ENCODE data around the gene MAP7. TPM values are rescaled to one million over a fixed set of nuclear protein-coding genes. Genes with fewer than 3 reads are reported as not detected.

MAP7 gene
- total and polyA plus RNA-seq, 9 of the 15 experiments (the other 6 are each of a cell fraction or from before 2014, with no cell fraction given): 0.76 to 7.7 (median 3.9) TPM

DNA sequence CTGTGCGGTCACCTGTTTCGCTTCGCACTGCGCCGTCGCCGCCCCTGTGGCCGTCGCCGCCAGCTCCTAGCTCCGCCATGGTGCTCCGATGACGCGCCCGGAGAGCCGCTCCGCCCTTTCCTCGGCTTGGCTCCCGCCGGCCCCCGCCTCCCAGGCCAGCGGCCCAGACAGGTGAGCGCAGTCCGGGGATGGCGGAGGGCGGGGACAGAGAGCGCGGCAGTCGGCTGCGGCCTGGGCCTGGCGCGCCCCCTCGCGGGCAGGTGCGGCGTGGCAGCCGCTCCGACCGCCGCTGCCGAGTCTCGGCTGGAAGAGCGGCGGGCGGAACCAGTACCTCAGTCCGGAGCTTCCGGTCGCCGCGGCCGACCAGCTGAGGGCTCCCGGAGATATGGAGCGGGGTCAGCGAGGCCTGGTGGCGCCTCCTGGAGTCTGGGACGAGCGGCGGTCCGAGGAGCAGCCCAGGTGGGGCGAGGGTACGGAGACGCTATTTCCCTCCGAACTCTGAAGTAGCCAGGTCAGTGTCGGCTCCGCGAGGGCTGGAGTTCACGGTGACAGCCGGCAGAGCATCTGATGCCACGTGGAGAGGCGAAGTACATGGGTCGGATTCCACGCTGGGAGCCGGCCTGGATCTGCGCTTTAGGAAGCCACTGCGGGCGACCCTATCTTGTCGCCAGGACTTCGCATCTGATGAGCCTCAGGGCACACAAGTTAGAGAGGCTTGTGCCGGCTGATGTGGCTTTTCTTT is at the start of gene MAP7 (continued):
- TF ChIP-seq, protein P1, sequence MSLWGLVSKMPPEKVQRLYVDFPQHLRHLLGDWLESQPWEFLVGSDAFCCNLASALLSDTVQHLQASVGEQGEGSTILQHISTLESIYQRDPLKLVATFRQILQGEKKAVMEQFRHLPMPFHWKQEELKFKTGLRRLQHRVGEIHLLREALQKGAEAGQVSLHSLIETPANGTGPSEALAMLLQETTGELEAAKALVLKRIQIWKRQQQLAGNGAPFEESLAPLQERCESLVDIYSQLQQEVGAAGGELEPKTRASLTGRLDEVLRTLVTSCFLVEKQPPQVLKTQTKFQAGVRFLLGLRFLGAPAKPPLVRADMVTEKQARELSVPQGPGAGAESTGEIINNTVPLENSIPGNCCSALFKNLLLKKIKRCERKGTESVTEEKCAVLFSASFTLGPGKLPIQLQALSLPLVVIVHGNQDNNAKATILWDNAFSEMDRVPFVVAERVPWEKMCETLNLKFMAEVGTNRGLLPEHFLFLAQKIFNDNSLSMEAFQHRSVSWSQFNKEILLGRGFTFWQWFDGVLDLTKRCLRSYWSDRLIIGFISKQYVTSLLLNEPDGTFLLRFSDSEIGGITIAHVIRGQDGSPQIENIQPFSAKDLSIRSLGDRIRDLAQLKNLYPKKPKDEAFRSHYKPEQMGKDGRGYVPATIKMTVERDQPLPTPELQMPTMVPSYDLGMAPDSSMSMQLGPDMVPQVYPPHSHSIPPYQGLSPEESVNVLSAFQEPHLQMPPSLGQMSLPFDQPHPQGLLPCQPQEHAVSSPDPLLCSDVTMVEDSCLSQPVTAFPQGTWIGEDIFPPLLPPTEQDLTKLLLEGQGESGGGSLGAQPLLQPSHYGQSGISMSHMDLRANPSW (CRISPR knock-in tag; IDR thresholded peaks at IDR 0.05): 0 out of 2 replicates have a peak, but pooled peaks have one; percentile 63
- TF ChIP-seq TCFL5 (CRISPR knock-in tag; conservative IDR thresholded peaks at IDR 0.05) (no peak), NR4A1 (CRISPR knock-in tag; IDR thresholded peaks at IDR 0.05) (no peak), NR4A1 (tag; IDR thresholded peaks at IDR 0.05) (peak; percentile 72; the same call in 1 of the 2 replicates), NRF1 (conservative IDR thresholded peaks at IDR 0.05 in 1 of 2, IDR thresholded peaks at IDR 0.05 in 1 of 2) (peak; percentile 8 to 28; a peak in 2 of 4 replicates), CTBP1 (IDR thresholded peaks at IDR 0.05; ENCODE audit: borderline replicate concordance) (peak; percentile 100), ZFPM2 (CRISPR knock-in tag; IDR thresholded peaks at IDR 0.05) (peak; percentile 9; the same call in 1 of the 2 replicates), ZEB2 (IDR thresholded peaks at IDR 0.05) (peak; percentile 100)
- TF ChIP-seq, protein P2, sequence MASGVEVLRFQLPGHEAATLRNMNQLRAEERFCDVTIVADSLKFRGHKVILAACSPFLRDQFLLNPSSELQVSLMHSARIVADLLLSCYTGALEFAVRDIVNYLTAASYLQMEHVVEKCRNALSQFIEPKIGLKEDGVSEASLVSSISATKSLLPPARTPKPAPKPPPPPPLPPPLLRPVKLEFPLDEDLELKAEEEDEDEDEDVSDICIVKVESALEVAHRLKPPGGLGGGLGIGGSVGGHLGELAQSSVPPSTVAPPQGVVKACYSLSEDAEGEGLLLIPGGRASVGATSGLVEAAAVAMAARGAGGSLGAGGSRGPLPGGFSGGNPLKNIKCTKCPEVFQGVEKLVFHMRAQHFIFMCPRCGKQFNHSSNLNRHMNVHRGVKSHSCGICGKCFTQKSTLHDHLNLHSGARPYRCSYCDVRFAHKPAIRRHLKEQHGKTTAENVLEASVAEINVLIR (CRISPR knock-in tag; IDR thresholded peaks at IDR 0.05): peak; percentile 28; the same call in 1 of the 2 replicates
- TF ChIP-seq, protein P3, sequence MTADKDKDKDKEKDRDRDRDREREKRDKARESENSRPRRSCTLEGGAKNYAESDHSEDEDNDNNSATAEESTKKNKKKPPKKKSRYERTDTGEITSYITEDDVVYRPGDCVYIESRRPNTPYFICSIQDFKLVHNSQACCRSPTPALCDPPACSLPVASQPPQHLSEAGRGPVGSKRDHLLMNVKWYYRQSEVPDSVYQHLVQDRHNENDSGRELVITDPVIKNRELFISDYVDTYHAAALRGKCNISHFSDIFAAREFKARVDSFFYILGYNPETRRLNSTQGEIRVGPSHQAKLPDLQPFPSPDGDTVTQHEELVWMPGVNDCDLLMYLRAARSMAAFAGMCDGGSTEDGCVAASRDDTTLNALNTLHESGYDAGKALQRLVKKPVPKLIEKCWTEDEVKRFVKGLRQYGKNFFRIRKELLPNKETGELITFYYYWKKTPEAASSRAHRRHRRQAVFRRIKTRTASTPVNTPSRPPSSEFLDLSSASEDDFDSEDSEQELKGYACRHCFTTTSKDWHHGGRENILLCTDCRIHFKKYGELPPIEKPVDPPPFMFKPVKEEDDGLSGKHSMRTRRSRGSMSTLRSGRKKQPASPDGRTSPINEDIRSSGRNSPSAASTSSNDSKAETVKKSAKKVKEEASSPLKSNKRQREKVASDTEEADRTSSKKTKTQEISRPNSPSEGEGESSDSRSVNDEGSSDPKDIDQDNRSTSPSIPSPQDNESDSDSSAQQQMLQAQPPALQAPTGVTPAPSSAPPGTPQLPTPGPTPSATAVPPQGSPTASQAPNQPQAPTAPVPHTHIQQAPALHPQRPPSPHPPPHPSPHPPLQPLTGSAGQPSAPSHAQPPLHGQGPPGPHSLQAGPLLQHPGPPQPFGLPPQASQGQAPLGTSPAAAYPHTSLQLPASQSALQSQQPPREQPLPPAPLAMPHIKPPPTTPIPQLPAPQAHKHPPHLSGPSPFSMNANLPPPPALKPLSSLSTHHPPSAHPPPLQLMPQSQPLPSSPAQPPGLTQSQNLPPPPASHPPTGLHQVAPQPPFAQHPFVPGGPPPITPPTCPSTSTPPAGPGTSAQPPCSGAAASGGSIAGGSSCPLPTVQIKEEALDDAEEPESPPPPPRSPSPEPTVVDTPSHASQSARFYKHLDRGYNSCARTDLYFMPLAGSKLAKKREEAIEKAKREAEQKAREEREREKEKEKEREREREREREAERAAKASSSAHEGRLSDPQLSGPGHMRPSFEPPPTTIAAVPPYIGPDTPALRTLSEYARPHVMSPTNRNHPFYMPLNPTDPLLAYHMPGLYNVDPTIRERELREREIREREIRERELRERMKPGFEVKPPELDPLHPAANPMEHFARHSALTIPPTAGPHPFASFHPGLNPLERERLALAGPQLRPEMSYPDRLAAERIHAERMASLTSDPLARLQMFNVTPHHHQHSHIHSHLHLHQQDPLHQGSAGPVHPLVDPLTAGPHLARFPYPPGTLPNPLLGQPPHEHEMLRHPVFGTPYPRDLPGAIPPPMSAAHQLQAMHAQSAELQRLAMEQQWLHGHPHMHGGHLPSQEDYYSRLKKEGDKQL (CRISPR knock-in tag; IDR thresholded peaks at IDR 0.05; ENCODE audit: borderline replicate concordance): no peak
- TF ChIP-seq, protein P4, sequence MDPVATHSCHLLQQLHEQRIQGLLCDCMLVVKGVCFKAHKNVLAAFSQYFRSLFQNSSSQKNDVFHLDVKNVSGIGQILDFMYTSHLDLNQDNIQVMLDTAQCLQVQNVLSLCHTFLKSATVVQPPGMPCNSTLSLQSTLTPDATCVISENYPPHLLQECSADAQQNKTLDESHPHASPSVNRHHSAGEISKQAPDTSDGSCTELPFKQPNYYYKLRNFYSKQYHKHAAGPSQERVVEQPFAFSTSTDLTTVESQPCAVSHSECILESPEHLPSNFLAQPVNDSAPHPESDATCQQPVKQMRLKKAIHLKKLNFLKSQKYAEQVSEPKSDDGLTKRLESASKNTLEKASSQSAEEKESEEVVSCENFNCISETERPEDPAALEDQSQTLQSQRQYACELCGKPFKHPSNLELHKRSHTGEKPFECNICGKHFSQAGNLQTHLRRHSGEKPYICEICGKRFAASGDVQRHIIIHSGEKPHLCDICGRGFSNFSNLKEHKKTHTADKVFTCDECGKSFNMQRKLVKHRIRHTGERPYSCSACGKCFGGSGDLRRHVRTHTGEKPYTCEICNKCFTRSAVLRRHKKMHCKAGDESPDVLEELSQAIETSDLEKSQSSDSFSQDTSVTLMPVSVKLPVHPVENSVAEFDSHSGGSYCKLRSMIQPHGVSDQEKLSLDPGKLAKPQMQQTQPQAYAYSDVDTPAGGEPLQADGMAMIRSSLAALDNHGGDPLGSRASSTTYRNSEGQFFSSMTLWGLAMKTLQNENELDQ (CRISPR knock-in tag; IDR thresholded peaks at IDR 0.05; ENCODE audit: borderline replicate concordance): no peak
- TF ChIP-seq, protein P5, sequence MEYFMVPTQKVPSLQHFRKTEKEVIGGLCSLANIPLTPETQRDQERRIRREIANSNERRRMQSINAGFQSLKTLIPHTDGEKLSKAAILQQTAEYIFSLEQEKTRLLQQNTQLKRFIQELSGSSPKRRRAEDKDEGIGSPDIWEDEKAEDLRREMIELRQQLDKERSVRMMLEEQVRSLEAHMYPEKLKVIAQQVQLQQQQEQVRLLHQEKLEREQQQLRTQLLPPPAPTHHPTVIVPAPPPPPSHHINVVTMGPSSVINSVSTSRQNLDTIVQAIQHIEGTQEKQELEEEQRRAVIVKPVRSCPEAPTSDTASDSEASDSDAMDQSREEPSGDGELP (CRISPR knock-in tag; IDR thresholded peaks at IDR 0.05; ENCODE audit: borderline replicate concordance): peak; percentile 98
